HG03045 (cell line): ENCODE data around the gene FGF23.

Source experiments
- ATAC-seq: cut with Tn5 transposase; IDR thresholded peaks from one replicate; pipeline ENCODE4 v1.9.1; 2021; ENCODE audit warnings: mild to moderate bottlenecking, moderate library complexity; ENCODE audit not compliant: unreplicated experiment

FGF23 gene

GRCh38 chr12:4320497-4320852, 59.0 kb downstream of the FGF23 start:
- ATAC-seq: peak; percentile 40
